ENCODE measurements around the gene ANO8.

DNA sequence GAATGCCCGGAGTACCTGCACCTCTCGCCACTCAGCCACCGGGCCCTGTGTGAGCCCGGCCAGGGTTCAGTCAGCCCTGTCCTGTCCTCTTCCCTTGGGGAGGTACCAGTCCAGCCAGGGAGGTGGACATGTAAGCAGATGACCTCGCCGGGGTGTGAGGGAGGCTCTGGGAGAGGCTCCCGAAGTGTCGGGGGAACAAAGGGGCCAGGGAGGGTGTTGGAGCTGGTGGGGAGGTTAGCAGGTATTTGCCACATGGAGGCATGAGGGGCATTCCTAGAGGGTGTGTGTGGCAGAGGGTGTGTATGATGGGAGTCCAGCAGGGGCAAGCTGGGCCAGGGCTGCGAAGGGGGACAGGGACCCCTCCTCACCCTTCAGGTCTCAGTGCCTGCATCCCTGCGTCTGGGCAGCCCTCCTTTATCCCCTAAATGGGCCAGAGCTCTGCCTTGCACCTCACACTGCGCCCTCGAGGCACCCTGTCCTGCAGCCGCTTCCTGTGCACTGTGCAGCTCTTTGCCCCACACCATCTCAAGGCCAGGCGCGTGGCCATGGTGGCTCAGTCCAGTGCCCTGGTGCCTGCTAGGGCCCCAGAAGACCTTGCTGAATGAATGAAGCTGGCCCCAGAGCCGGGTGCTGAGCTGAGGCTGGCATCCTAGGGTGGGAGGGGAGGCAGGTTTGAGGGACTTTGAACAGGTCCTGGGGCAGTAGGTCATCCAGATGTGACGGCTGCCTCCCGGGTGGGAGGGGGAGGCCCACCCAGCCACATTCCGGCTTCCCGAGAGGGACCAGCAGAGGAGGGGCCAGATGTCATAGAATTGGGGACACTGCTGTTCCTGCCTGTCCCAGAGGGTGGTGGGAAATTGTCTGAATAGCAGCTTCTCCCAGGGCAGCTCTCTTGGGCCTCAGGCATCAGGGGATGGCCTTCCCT lies 22.2 kb downstream of the ANO8 start:
- TF ChIP-seq CTCF (IDR thresholded peaks at IDR 0.05 in 4 of 5, conservative IDR thresholded peaks at IDR 0.05 in 1 of 5): no peak
- no peak for TF ChIP-seq POLR2A (IDR thresholded peaks at IDR 0.05)
